Endodermal cell (in vitro differentiated cells): Measurements from ENCODE around the gene PIK3R4. TPM values are rescaled to one million over a fixed set of nuclear protein-coding genes. Genes with fewer than 3 reads are reported as not detected.
A peak's percentile ranks its signal among the peaks of the same experiment; 100 is the strongest.

ENCODE experiments used
- DNase-seq: peaks from one replicate; pipeline ENCODE4 v3.0.0-alpha.2; 2017
- H3K27ac ChIP-seq: 2 replicates; pipeline ENCODE4 v1.5.1; 2013; ENCODE audit warnings: mild to moderate bottlenecking, low read depth, low read length, moderate library complexity
- H3K27me3 ChIP-seq: 2 replicates; pipeline ENCODE4 v1.6.1; 2013; ENCODE audit warnings: mild to moderate bottlenecking, low read length, moderate library complexity; ENCODE audit not compliant: insufficient read depth, control insufficient read depth, poor library complexity, severe bottlenecking
- H3K36me3 ChIP-seq: 2 replicates; pipeline ENCODE4 v1.7.0; 2013; ENCODE audit warnings: mild to moderate bottlenecking, low read length, moderate library complexity; ENCODE audit not compliant: control insufficient read depth, insufficient read depth
- H3K4me1 ChIP-seq: one replicate; pipeline ENCODE4 v1.7.0; 2013; ENCODE audit warnings: low read length; ENCODE audit not compliant: control insufficient read depth, insufficient read depth
- H3K4me3 ChIP-seq: 2 replicates; pipeline ENCODE4 v1.5.1; 2013; ENCODE audit warnings: mild to moderate bottlenecking, low read length, moderate library complexity
- H3K9ac ChIP-seq: 2 replicates; pipeline ENCODE4 v1.6.1; 2013; ENCODE audit warnings: mild to moderate bottlenecking, low read length, moderate library complexity; ENCODE audit not compliant: poor library complexity, severe bottlenecking; ENCODE audit errors: extremely low read depth
- H3K9me3 ChIP-seq: 2 replicates; pipeline ENCODE4 v1.6.1; 2013; ENCODE audit warnings: mild to moderate bottlenecking, low read length, moderate library complexity; ENCODE audit not compliant: control insufficient read depth
- H3K27ac Mint-ChIP-seq: 2 replicates; pipeline ENCODE4 v1.8.0; 2020; ENCODE audit warnings: mixed read lengths
- H3K27me3 Mint-ChIP-seq: 2 replicates; pipeline ENCODE4 v1.8.0; 2021; ENCODE audit warnings: mild to moderate bottlenecking, mixed read lengths; ENCODE audit not compliant: insufficient read depth
- H3K36me3 Mint-ChIP-seq: 2 replicates; pipeline ENCODE4 v1.8.0; 2020; ENCODE audit warnings: low read depth, mixed read lengths
- H3K4me1 Mint-ChIP-seq: 2 replicates; pipeline ENCODE4 v1.8.0; 2020; ENCODE audit warnings: mixed read lengths
- H3K4me3 Mint-ChIP-seq: 2 replicates; pipeline ENCODE4 v1.8.0; 2020; ENCODE audit warnings: mild to moderate bottlenecking, moderate library complexity, mixed read lengths
- H3K9me3 Mint-ChIP-seq: 2 replicates; pipeline ENCODE4 v1.8.0; 2020; ENCODE audit warnings: mild to moderate bottlenecking, mixed read lengths
- CTCF ChIP-seq: fragments of 200-600 bp; sonication (generic); conservative IDR thresholded peaks from 2 replicates; pipeline ENCODE4 v1.5.0; 2021; ENCODE audit warnings: antibody characterized with exemption, mild to moderate bottlenecking
- WGBS, 2 experiments: methylation state at CpG; one replicate each; pipeline versions ENCODE4 v1.1.5 to v1.1.7; 2013; ENCODE audit warnings: missing lambda C conversion rate in 2 of 2, mixed read lengths in 1 of 2; ENCODE audit not compliant: insufficient coverage in 1 of 2, insufficient read length in 1 of 2; 5-methylcytosine and 5-hydroxymethylcytosine counted together
- total RNA-seq, 2 donors: library from RNA; stranded (reverse); fragmentation: NEBNext Ultra II Directional in 1 of 2; extraction: Animal tissue kit (Norgen Biotek cat#: 25700) in 1 of 2; gene quantifications; 2 replicates in 1 of 2; 3 replicates in 1 of 2; pipeline ENCODE4 v1.2.1, GENCODE V29; 2021

The PIK3R4 gene
- total RNA-seq, 2 donors from 2014 or later = 40.3 to 41.2 TPM

GRCh38 chr3:130659911-130660310, 86.7 kb downstream of the PIK3R4 start:
- no peak overlapping the region for H3K4me3 ChIP-seq
- DNase-seq = no peak
- no peaks in the 10 kb centered on the region for H3K9me3 ChIP-seq
- H3K4me3 Mint-ChIP-seq = no peak overlapping the region
- H3K27ac ChIP-seq = no peak overlapping the region
- no peaks in the 10 kb centered on the region for H3K4me1 Mint-ChIP-seq
- H3K36me3 Mint-ChIP-seq = peaks cover 26% of the 10 kb centered on the region
- H3K27me3 Mint-ChIP-seq = no peaks in the 10 kb centered on the region
- H3K36me3 ChIP-seq = no peaks in the 10 kb centered on the region
- H3K4me1 ChIP-seq = no peaks in the 10 kb centered on the region
- no peak for TF ChIP-seq CTCF
- H3K27me3 ChIP-seq = no peaks in the 10 kb centered on the region
- 86 to 100% methylated on average over 1 of the region's 1 CpG for WGBS, 2 experiments
- H3K27ac Mint-ChIP-seq = no peak overlapping the region
- no peak overlapping the region for H3K9ac ChIP-seq
- H3K9me3 Mint-ChIP-seq = peaks cover 3% of the 10 kb centered on the region

GRCh38 chr3:130658678-130659077, 88.0 kb downstream of the PIK3R4 start:
- Histone ChIP-seq H3K36me3 (no peaks in the 10 kb centered on the region), H3K4me3 (no peak overlapping the region), H3K9ac (no peak overlapping the region), H3K27ac (no peak overlapping the region), H3K9me3 (no peaks in the 10 kb centered on the region), H3K27me3 (no peaks in the 10 kb centered on the region), H3K4me1 (no peaks in the 10 kb centered on the region)
- no peaks in the 10 kb centered on the region for H3K4me1 Mint-ChIP-seq
- H3K4me3 Mint-ChIP-seq = no peak overlapping the region
- WGBS, 2 experiments = 93 to 100% methylated on average over 2 to 4 of the region's 4 CpGs
- TF ChIP-seq CTCF = no peak
- H3K9me3 Mint-ChIP-seq = peaks cover 3% of the 10 kb centered on the region
- H3K36me3 Mint-ChIP-seq = peaks cover 24% of the 10 kb centered on the region
- no peak for DNase-seq
- H3K27ac Mint-ChIP-seq = peak overlapping the region; percentile 18
- H3K27me3 Mint-ChIP-seq = no peaks in the 10 kb centered on the region

GRCh38 chr3:130656627-130657026, 90.0 kb downstream of the PIK3R4 start:
- Histone ChIP-seq H3K9ac (no peak overlapping the region), H3K27me3 (no peaks in the 10 kb centered on the region), H3K36me3 (no peaks in the 10 kb centered on the region), H3K9me3 (no peaks in the 10 kb centered on the region), H3K4me1 (no peaks in the 10 kb centered on the region), H3K4me3 (no peak overlapping the region), H3K27ac (no peak overlapping the region)
- H3K36me3 Mint-ChIP-seq = peaks cover 24% of the 10 kb centered on the region
- DNase-seq = no peak
- 83 to 93% methylated on average over 1 to 5 of the region's 5 CpGs for WGBS, 2 experiments
- no peaks in the 10 kb centered on the region for H3K4me1 Mint-ChIP-seq
- TF ChIP-seq CTCF = no peak
- no peak overlapping the region for H3K4me3 Mint-ChIP-seq
- peaks cover 3% of the 10 kb centered on the region for H3K9me3 Mint-ChIP-seq
- no peaks in the 10 kb centered on the region for H3K27me3 Mint-ChIP-seq
- H3K27ac Mint-ChIP-seq = no peak overlapping the region
